Activated T-cell treated with anti-CD3 and anti-CD28 coated beads for 1 hour (primary cell): ENCODE results near the gene FCER1G.

ENCODE experiments used
- DNase-seq: peaks from one replicate; pipeline ENCODE4 v3.0.0-alpha.2; 2020; ENCODE audit warnings: low read depth

Gene FCER1G

DNA sequence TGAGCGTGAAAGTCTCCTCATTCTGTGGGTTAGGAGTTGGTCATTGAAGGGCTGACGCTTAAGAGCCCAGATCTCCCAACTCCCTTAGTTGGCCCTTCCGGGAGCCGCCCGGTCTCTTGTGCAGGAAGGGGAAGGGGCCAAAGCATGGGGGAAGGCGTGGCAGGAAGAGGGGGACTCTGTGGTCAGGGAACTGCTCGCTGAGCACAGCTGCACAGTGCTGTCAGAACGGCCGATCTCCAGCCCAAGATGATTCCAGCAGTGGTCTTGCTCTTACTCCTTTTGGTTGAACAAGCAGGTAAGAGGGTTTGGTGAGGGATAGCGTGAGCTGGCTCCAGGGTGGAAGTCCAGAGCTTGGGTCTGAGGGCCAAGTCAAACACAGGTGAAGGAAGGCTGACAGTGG lies at the start of gene FCER1G:
Gene FCER1G, plus strand, starts transcription at position 220 of the 400 bp plus-strand sequence. Its CDS starts 27 bp downstream, at position 247.
- DNase-seq = no peak

DNA sequence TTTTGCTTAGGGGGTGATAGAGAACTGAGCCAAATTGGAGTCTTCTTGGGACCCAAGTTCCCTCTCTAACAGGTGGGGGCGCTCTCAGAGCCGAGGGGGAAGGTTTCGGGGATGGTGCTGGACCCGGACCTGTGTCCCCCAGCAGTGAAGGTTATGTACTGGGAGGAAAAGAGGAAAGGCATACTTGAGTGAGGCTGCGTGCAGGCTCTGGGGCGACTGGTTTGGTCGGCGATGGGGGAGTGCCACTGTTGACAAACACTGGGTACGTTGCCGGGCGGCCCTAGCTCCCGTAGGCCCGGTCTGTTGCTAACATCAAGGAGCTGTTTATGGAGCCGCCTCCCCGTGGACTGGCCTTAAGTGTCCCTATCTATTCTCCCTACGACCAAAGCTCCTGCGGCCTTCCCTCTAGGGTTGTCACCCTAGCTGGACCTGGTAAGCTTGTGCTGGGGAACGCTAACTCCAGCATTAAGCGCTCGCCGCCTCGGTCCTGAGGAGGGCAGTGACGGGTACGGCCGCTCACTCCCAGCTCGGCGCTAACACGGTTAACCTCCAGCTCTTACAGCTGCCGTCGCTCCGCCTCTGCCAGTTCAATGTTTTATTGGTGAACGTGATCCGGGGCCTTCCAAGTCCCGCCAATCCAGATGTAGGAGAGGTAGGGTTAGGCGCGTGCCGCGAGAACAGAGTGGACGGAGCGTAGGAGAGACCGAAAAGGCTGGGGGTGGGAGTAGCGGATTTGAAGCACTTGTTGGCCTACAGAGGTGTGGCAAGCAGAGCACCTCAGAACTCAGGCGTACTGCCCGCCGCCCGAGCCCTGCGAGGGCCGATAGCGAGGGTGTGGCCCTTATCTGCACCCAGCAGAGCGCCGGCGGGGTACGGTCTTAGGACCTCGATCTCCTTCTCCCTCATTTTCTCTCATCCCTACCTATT lies 49.1 kb upstream of the FCER1G start, which contains the start of gene PPOX:
Gene PPOX, plus strand, starts transcription at position 685 of the 927 bp plus-strand sequence. CDS start 422 bp downstream, outside the sequence.
- DNase-seq = peak; percentile 83

DNA sequence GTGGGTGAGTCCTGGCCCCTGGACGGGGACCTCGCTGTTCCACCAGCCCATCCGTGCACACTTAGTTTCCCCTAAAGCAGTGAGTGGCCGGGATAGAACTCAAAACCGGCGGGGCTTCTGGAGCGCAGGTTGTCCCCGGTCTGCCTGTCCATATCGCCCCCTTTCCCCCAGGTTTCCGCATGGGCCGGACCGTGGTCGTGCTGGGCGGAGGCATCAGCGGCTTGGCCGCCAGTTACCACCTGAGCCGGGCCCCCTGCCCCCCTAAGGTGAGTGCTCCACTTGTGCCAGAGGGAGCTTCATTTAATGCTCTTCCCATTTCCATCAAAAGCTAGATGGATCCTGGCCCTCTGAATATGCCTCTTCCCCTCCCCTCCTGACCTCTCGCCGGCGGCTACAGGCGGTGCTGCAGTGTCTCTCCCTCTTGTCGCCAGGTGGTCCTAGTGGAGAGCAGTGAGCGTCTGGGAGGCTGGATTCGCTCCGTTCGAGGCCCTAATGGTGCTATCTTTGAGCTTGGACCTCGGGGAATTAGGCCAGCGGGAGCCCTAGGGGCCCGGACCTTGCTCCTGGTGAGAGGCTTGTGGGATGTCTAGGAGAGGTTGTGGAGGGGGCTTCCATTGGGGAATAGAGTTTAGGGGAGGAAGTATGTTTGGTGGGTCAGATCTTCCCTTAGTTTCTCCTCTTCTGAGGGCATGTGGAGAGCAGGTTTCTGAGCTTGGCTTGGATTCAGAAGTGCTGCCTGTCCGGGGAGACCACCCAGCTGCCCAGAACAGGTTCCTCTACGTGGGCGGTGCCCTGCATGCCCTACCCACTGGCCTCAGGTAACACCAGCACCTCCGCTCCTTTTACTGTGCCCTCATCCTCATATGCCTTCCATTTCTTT lies 48.2 kb upstream of the FCER1G start:
- no peak for DNase-seq

DNA sequence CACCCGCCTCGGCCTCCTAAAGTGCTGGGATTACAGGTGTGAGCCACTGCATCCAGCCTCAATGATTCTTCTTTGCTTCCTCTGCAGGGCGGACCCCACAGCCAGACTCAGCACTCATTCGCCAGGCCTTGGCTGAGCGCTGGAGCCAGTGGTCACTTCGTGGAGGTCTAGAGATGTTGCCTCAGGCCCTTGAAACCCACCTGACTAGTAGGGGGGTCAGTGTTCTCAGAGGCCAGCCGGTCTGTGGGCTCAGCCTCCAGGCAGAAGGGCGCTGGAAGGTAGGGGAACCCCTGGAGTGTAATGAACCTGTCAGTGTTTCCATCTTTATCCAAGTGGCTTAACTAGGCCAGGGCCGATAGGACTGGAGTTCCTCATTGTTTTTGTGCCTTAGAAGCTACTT lies 46.2 kb upstream of the FCER1G start:
- no peak for DNase-seq

DNA sequence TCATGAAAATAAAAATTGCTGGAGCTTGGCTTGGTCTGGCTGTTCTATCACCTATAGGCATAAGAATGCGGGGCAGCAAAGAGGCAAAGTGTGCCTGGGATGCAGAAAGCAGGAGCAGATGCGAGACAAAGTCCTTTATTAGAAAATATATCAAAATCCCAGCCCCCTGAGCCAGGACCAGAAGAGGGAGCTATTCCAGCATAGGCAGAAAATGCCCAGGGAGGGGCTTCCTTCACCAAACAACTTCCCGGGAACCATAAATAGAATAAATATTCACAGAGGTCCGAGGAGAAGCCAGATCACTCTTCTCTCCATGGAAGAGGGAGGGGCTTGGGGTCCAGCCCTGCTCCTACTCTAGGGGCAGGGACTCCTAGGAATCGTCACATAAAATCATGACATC lies 43.9 kb upstream of the FCER1G start:
- DNase-seq = no peak

DNA sequence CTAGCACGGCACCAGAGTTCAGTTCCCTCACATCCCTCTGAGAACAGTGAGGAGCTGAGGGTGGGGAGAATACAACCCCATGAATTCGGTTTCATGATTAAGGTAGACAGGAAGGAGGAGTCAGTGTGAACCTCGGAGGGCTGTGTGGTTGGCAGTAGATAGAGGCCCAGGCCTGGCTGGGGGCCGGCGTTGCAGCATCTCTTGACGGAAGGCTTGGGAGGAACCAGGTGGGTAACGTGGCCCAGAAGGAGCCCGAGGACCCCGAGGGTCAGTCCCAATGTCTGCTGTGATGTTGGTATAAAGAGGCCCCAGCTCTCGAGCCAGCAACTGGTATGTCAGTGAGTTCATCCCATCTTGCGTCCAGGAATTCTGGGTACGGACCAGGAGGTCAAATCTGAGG lies 43.4 kb upstream of the FCER1G start:
- no peak for DNase-seq

DNA sequence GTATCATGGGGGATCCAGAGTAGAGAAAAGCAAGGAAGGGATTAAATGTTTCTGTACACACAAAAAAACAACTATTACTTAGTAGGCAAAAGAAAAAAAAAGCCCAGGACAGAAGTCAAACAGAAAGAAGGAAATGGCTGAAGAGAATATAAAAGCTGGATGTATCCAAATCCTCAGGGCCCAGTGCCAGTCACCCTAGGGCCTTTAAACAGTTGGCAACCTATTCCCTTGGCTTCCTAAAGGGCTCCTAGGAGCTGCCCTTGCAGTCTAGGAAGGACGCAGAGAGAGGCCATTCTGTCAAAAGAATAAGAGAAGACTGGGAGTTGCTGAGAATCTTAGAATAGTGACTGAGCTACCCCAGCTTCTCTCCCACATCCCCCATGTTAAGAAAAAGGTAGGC lies 42.7 kb upstream of the FCER1G start:
- DNase-seq = no peak

DNA sequence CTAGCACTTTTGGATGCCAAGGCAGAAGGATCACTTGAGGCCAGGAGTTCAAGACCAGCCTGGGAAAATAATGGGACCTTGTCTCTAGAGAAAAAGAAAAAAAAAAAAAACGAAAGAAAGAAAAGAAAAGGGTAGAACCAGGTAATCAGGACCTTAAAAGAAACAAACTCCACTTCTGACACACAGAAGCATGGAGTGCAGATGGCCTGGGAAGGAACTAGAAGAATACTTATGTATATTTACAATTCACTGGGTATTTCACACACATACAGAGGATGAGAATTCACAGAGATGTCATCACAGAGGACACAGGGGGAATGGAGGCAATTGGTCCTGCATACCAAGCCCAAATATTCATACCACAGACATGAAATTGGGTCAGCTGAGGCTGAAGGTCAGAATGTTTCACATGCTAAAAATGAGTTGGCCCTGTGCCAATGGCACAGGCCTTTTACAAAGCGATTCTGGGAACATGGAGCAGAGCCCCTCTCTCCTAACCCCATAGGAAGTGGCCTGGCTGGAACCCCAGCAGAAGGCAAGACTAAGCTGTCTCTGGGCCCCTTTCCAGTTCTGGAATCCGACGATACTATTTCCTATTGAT lies 42.2 kb upstream of the FCER1G start:
- DNase-seq = no peak

DNA sequence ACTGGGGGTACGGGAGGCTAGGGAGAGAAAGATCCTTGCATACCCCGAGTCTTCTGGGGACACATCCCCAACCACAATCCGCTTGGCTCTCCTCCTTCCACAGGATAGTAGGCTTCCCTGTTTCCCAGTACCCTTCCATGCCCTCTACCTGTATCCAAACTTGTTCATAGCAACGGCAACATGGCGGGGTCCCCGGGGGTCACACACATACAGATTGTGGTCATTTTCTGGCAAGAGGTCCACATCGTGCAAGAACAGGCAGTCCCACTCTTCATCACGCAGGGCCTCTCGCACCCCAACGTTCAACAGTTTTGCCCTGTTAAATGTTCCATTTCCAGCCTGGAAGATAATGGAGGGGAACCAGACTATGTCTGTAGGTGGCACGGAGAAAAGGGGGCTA lies 41.4 kb upstream of the FCER1G start:
- no peak for DNase-seq

DNA sequence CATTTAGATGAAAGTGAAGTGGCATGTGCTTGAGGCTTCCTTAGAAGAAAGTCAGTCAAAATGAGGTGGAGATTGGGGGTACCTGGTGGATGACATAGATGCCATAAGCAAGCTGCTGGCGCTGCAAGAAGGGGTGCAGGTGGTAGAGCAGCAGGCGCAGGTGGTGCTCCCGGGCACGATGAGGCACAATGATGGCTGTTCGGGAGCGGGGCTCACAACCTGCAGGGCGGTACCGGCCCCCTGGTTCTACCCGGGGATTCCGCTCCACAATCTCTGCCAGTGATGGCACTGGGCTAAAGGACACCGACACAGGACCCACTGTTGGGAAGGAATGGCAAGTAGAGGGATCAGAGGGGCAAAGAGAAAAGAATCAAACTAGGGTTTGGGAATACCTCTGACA lies 40.2 kb upstream of the FCER1G start:
- DNase-seq = no peak

DNA sequence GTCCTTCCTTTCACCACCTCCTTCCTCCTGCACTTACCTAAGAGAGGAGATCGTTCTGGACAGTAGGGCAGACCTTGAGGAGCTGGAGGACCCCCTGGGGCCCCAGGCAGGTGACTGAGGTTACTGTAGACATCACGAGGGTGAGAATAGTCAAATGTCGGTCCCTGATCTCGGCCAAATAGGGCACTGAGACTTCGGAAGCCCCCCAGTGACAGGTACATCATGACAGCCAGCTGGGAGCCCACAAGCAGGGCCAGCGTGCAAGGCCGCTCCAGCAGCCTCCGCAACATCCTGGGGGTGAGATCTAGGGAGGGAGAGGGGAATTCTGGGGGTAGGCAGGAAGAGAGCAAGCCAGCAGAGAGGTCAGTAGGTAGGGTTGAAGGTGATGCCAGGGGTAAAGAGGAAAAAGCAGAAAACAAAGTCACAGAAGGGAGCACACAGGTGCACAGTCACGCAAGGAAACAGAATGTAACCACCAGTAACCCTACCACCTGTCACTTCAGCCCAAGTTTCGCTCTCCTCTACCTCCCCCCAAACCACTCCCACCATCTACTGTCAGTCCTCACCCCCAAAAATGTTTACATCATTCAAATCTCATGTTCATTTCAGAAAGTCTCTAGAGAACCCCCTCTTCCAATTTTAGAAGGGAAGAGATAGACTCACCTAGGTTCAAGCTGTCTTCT lies 39.2 kb upstream of the FCER1G start:
- no peak for DNase-seq

DNA sequence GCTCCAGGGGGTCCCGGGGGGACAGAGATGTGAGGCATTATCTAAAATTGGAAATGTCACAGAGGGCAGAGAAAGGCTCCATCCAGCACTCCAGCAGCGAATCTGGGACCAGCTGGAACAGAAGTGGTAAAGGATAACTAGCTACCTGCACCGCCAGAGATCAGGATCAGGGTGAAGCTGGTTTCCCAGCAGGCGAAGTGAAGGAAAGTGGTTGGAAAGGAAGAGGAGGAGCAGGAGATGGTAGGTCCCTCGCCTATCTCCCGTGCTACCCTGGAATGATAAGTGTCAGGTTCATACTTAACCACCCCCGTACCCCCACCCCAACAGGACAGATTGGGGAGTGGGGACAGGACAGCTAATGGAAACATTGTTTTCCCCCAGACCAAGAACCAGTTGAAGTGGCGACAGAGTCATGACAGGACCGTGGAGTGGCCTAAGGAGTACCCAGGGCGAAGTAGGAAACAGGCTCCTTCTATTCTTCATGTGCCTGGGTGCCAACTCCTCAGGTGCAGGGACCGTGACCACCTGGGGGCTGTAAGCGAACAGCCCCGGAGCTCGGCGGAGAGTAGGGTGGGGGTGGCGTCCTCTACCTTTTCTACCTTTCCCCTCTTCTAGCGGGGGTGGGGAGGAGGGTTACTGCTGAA lies 38.5 kb upstream of the FCER1G start:
- DNase-seq = no peak

DNA sequence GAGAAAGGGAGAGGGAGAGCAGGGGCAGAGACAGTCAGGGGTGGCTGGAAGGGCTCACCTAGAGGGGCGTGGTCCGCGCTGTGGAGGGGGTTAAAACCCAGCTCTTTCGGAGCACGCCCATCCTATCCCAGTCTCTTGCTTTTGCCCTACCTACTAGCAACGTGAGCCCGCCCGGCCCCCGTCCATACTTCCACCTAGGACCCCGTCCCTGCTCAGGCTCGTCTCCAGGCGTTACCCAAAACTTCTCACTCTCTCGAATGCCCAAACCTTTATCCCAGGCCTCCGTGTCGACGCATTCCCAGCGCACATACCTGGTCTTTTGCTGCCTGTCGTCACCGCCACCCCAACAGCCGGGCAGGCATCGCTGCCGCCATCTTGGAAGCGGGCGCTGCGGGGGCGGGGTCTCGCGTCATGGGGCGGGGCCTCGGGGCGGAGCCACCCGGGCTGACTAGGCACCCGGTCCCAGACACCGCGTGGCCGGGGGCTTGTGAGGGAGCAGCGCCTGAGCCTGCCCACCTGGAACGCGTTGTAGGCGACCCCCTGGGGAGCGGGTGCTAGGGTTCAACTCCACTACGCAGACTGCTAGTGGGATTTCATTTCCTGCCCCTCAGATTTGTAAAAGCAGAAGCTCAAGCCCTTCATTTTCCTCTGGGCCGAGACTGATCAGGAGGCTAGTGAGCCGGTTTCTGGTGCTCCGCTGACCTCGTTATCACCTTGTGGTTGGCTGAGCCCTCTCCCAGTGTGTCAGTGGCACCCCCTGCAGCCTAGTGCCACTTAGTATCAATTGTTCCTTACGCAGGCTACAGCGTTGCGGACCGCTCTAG lies 37.8 kb upstream of the FCER1G start, which contains the start of gene B4GALT3:
Gene B4GALT3, minus strand, starts transcription at position 396 of the 824 bp plus-strand sequence. CDS start 1,447 bp downstream, outside the sequence.
- peak; percentile 93 for DNase-seq

DNA sequence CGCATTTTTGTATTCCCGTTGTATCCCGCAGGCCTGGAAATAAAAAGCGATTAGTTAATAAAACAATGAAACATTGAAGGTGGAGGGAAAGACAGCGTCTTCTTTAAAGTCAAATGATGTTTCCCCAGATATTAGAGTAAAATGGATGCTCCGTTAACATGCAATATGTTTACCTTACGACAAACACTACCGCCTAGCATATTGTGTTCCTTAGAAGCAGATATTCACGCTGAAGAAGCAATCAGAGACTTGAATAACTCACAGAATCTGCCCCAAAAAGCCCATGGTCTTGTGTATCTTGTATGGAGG lies 37.2 kb upstream of the FCER1G start:
- no peak for DNase-seq

DNA sequence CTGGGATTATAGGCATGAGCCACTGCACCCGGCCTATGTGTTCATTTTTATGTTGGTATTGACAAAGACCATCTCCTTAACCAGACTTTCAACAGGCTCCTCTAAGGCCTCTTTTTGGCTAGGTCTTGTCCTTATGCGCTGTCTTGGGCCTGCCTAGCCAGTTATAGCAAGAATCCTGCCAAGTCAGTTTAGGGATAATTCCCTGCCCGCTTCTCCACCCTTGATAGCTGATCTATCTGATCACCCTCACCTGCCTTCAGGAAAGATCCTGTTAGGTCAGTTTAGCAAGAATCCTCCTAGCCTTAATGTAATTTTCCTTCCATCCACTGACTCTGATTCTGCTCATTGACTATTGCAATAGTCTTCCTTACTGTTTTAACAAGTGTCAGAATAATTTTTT lies 35.4 kb upstream of the FCER1G start:
- no peak for DNase-seq

DNA sequence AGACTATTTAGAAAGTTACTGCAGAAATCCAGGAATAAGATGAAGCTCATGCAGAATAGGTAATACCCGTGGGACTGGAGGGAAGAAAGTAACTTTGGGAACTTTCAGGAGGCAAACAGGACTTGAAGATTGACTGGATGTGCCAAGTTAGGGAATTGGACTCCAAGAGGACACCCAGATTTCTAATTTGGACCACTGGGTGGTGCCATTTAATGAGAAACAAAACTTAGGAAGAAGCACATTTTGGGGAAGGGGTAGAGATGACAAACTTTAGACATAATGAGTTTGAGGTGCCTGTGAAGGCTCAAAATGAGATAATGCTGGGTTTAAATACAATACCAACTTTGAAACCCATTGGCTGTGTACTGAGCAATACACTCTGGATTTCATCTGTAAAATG lies 34.5 kb upstream of the FCER1G start:
- no peak for DNase-seq

DNA sequence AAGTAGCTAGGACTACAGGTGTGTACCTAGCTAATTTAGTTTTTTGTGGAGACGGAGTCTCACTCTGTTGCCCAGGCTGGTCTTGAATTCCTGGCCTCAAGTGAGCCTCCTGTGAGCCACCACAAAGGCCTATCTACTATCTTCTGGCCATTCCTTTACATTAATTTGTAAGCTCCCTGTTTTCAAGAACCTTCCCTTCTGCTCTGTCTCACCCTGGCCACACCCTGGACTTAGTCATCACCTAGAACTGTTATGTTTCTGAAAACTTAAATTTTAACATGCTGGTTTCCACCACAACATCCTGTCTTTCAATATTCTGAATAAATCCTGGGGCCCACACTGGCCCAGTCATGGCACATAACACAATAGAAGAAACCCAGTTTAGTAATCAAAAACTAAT lies 32.9 kb upstream of the FCER1G start:
- peak; percentile 41 for DNase-seq

DNA sequence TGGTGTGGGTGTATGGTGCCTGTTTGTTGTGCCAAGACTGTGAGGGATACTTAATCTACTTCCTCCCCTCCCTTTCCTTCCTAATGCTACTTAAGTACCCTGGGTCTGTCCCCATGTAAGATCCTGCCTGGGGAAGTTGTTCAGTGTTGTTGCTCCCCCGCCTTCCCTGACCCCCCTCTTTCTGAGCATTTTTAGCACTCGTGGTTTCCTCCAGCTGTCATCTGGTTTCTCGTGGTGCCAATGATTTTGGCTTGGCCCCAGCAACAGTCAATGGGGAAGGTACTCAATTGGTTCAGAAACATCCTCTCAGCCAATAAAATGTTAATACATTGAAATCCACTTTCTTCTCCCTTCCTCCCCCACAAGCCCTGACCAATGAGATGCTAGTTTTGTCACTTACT lies 29.8 kb upstream of the FCER1G start:
- peak; percentile 62 for DNase-seq

DNA sequence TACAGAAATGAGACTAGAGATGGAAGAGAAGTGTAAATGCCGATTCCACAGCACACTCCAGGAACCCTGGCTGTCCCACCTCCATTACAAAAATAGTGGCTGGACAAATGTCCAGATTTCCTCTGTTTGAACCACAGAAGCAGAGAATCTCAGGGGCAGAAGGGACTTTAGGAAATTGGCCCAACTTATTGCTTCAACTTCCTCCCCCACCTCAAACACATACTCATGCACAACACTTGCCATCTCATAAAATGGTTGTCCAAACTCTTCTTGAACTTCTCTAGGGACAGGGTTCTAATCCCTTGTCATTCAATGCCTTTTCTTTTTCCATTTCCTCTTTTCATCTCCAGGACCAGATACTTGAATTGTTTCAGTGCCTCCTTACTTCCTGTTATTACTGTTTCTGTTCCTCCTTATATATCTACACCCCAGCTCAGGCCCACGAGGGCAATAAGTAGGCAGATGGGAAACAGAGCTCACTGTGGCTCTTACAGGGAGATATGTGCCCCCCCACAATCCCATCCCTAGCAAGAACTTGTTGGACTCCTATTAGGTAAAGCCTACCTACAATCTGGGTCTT lies 29.3 kb upstream of the FCER1G start:
- no peak for DNase-seq

DNA sequence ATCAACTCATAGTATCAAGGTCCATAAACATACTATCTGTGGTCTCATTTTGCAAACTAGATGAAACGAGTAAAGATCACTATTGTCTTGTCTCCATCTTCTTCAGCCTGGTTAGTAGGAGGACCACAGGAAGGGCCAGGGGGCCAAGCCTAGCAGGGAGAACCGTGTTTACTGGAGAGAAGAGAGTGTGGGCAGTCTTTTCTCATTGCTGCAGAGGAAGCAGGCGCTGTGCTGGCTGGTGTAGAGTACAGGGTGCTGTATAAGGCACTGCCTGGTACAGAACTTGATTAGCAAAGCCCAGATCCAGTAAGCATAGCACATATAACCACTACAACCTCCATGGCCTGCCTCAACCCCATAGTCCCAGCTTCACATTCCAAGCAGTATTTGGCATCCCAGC lies 27.8 kb upstream of the FCER1G start:
- DNase-seq = no peak
